K562 (cell line): Measurements from ENCODE around the gene PITPNM1.

Source experiments
- ADNP ChIP-seq: fragments of 200-800 bp; sonication (Bioruptor generic); IDR thresholded peaks from 2 replicates; pipeline ENCODE4 v1.6.1; 2016; ENCODE audit warnings: missing genetic modification characterization, missing compliant biosample characterization
- MEF2D ChIP-seq: conservative IDR thresholded peaks from 2 replicates; pipeline ENCODE4 v1.6.1; 2016; ENCODE audit warnings: low read depth, missing genetic modification characterization, missing compliant biosample characterization
- NFIC ChIP-seq: fragments of 450-650 bp; IDR thresholded peaks from 2 replicates; pipeline ENCODE4 v1.6.1; 2017; ENCODE audit warnings: mild to moderate bottlenecking, inconsistent platforms
- ZFX ChIP-seq: sonication (generic); formaldehyde crosslinking; IDR thresholded peaks from 2 replicates; pipeline ENCODE4 v1.8.0; 2022; ENCODE audit warnings: mild to moderate bottlenecking, missing genetic modification reagents, moderate library complexity
- ZNF707 ChIP-seq: fragments of 250-450 bp; sonication (Bioruptor Pico); conservative IDR thresholded peaks from 2 replicates; pipeline ENCODE4 v1.8.0; 2022; ENCODE audit warnings: inconsistent platforms, mild to moderate bottlenecking, moderate library complexity
- TF ChIP-seq, protein P1 (sequence below): sonication (generic); formaldehyde crosslinking; IDR thresholded peaks from 2 replicates; pipeline ENCODE4 v1.8.1; 2022; ENCODE audit warnings: missing genetic modification reagents
- TF ChIP-seq, protein P2 (sequence below), 3 experiments: IDR thresholded peaks in 2 of 3; conservative IDR thresholded peaks in 1 of 3; 2 replicates each; pipeline ENCODE4 v1.5.1; 2011 to 2012; ENCODE audit warnings: low read length in 3 of 3, mild to moderate bottlenecking in 3 of 3, control low read depth in 2 of 3, improper control_type of control experiment in 1 of 3, inconsistent platforms in 1 of 3, low read depth in 1 of 3, mixed read lengths in 1 of 3, moderate library complexity in 1 of 3; ENCODE audit not compliant: insufficient read depth in 2 of 3

DNA sequence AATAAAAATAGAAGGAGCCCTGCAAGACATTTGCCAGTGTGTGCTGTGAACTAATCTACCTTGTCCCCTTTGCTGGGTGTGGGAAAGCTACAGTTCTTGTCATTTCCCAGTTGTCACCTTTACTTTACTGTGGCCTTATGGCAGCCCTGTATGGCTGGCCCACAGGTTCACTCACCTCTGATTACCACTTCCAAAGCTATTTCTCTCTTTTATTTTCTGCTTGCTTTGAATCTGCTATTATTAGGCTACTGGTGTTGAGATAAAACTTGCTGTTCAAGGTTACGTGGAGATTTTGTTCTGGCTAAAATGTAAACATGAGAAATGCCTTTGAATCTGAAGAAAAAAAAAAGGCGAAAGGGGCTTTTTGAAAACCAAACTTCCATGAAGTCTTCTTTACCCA is 27.7 kb upstream of the PITPNM1 start:
- TF ChIP-seq ZNF707 (no peak), ZFX (CRISPR knock-in tag) (no peak), MEF2D (tag) (no peak), NFIC (no peak), ADNP (tag) (no peak)
- TF ChIP-seq, protein P1, sequence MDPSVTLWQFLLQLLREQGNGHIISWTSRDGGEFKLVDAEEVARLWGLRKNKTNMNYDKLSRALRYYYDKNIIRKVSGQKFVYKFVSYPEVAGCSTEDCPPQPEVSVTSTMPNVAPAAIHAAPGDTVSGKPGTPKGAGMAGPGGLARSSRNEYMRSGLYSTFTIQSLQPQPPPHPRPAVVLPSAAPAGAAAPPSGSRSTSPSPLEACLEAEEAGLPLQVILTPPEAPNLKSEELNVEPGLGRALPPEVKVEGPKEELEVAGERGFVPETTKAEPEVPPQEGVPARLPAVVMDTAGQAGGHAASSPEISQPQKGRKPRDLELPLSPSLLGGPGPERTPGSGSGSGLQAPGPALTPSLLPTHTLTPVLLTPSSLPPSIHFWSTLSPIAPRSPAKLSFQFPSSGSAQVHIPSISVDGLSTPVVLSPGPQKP, result no peak
- TF ChIP-seq, protein P2, sequence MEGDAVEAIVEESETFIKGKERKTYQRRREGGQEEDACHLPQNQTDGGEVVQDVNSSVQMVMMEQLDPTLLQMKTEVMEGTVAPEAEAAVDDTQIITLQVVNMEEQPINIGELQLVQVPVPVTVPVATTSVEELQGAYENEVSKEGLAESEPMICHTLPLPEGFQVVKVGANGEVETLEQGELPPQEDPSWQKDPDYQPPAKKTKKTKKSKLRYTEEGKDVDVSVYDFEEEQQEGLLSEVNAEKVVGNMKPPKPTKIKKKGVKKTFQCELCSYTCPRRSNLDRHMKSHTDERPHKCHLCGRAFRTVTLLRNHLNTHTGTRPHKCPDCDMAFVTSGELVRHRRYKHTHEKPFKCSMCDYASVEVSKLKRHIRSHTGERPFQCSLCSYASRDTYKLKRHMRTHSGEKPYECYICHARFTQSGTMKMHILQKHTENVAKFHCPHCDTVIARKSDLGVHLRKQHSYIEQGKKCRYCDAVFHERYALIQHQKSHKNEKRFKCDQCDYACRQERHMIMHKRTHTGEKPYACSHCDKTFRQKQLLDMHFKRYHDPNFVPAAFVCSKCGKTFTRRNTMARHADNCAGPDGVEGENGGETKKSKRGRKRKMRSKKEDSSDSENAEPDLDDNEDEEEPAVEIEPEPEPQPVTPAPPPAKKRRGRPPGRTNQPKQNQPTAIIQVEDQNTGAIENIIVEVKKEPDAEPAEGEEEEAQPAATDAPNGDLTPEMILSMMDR (IDR thresholded peaks at IDR 0.05 in 2 of 3, conservative IDR thresholded peaks at IDR 0.05 in 1 of 3; ENCODE audit: insufficient read depth in 2 of 3, low read depth in 1 of 3, low read length in 3 of 3), result no peak
